Superior temporal gyrus (tissue), 1 donor: ENCODE results near the gene CH25H.
A peak's percentile ranks its signal among the peaks of the same experiment; 100 is the strongest.
"Not testable (repeated sequence)": the region's sequence is repeated elsewhere in the genome, so short reads cannot be mapped to it uniquely, and the experiment has no call there.

Experiments
- DNase-seq: peaks from one replicate; pipeline ENCODE4 v3.0.0-alpha.2; 2016; ENCODE audit errors: extremely low spot score

CH25H gene

DNA sequence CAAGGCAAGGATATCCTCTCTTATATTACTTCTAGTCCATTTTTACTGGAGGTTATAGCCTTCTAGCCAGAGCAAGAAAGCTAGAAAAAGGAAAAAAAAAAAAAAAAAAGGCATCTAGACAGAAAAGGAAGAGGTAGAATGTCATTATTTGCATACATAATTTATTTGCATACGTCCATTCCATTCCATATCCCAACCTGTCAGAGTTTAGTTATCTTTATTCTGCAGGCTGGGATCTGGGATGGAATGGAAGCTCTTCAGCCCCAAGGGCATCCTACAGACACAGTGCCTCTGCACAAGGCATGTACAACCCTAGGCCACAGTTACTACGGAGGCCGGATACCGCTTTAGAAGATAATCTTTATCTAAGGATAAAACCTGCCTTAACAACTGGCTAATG lies 9.6 kb downstream of the CH25H start:
- DNase-seq: no peak

DNA sequence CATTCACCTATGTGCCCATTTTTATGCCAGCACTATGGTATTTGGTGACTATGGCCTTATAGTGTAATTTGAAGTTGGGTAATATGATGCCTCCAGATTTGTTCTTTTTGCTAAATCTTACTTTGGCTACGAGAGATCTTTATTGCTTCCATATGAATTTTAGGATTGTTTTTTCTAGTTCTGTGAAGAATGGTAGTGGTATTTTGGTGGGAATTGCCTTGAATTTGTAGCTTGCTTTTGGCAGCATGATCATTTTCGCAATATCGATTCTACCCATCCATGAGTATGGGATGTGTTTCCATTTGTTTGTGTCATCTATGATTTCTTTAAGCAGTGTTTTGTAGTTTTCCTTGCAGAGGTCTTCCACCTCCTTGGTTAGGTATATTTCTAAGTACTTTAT lies 15.8 kb downstream of the CH25H start:
- not testable (repeated sequence) for DNase-seq

DNA sequence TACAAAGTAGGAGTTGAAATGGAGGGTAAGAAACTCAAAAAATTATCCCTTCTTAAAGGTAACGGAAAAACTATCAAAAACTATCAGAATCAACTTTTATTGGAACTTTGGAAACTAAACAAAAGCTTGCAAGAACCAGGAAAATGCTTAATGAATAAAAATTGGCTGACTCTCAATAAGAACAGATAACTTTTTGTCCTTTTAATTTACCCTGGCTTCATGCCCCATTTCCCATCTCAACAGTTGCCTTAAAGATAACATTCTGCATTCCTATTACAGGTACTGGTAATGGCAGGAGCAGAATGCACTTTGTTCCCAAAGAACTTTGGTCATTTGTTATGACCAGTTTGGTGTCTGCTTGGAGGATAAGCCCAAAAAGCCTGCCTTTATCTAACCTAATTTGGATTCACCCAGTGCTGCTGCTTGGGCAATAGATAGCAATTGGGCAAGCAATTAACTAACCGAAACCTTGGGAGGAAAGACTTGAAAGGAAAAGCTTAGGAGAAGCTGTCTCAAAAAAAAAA lies 17.8 kb downstream of the CH25H start:
- no peak for DNase-seq

DNA sequence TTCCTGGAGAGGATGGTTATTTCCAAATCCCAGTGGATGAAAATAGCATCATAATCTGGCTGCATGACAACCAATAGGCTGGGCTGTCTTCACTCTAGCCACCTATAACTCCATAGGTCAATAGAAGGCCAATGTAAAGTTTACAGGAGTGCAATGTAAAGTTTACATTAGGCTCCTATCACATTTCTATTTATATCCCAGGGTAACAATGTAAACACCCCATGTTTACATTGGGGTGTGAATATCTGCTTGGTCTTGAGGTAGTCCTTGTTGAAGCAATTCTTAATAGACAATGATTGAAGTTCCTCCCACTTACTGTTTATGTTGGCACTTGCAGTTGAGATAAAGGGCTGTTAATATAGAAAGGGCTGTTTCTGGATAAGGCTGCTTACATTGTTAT lies 21.5 kb downstream of the CH25H start:
- DNase-seq: no peak

DNA sequence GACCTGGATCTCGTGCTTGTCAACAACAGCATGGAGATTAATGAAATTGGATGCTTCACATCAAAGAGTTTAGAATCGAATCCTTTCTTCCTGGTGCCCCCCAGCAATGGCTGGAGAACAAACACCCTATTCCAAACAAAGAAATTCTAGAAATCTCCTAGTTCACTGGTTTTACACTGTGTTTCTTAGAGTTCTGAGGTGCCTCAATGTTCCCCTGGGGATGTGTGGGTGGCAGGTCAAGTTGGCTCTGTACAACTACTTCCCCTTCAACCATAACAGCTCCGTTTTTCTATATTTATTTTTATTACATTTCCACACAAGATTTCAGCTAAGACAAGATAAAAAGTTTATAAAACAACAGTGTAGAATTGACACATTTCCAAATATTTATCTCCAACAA lies 22.5 kb downstream of the CH25H start:
- no peak for DNase-seq

DNA sequence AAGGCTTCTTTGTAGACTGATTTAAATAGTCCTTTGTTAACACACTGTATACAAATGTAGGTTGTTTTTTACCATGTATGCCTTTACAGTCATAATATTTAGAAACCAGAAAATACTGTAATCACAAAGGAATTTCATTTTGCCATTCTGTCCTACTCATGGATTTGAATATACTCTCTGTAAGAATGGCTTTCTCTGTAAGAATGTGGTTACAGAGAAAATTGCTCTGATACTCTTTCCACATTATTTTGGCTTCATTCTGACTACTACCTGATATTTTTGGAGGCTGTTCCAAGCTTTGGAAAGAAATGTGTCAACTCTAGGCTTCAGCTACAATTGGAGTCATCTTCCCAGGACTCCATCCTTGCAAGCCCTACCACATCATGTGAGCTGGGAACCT lies 23.5 kb downstream of the CH25H start:
- no peak for DNase-seq

DNA sequence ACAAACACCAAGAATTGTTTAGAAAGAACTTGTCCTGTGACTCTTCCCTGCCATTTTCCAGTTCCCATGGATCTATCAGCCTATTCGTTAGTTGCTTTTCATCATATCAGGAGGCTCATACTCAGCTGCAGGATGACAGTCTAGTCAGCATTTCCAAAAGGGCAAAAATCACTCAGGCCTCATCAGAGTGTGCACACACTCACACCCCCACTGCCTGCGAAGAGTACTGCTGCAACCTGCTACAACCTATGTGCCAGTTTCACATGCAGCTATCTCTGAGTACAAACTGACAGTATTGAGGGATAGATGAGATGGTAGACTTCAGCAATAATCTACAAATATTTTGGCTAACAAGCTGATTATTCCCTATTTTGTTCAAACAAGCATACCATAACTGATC lies 24.2 kb downstream of the CH25H start:
- no peak for DNase-seq

DNA sequence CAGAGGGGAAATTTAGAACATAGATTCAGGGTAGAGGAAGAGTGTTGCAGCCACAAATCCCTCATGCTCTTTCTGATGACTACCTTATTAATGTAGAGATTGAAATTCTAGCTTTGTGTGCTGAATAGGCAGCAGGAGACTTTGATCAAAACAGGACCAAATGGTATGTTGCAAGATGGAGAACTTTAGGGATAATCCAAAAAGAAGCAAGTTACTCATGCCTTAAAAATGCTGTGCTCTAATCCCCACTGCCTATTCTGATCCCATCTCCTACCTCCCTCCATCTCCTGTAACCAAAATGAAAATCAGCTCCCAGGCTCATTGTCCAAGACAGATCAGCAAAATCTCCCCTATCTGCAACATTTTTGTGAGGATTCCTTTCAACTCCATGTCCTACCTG lies 31.3 kb downstream of the CH25H start:
- no peak for DNase-seq

DNA sequence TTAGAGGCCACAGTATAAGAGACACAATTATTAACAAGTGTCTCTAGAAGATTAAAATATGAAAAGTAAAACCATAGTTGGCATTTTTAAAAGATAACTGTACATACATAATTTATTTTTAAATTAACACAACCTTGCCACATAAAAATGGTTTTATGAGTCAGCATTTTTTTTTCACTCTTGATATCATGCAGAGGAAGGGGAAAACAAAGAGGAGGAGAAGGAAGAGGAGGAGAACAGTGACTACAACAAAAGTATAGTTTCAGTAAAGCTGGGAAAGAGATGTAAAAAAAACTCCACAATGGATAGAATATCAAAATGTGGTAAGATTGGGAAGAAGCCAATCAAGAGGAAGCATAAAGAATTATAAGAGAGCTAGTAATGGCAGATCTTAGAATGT lies 34.0 kb downstream of the CH25H start:
- DNase-seq: no peak

DNA sequence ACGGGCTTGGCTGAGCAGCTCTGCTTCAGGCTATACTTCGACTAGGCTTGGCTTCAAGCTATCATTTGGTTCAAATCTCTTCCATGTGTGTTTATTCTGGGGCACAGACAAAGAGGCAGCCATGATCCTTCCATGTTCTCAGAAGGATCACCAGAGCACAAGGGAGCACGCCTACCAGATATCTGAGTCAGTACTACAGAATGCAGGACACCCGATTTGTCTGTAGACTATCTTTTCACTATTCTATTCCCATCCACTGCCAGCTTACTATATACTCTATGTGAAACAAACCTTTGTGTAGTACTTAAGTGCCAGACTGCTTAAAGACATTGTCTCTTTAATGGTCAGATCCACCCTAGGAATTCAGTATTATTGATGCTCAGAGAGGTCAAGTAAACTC lies 35.1 kb downstream of the CH25H start:
- no peak for DNase-seq

DNA sequence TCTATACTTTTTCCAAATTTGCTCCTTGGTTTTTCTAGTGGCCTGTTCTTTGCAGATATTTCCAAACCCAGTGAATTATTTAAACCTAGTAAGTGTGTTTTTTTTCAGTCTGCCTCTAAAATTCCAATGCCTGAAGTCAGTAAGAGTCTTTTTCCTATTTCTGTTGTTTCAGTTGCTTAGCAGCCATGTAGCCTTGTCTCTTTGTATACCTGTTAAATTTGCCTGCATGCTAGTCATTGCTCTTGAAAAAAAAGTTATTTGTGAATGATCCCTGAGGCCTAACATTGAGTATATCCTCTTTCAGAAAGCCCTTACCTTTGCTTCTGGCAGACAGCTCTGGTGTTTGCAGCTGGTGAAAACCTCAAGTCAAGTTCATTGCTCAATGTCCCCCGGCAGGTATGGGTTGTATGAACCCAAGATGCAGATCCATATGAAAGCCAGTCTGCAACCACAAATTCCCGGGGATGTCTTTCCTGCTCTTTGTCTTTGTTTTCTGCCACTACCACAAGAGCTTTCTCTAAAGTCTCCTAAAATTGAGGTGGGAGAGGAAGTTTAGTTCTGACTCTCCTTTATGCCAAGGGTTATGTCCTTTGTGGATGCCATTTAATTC lies 35.7 kb downstream of the CH25H start:
- DNase-seq: no peak

DNA sequence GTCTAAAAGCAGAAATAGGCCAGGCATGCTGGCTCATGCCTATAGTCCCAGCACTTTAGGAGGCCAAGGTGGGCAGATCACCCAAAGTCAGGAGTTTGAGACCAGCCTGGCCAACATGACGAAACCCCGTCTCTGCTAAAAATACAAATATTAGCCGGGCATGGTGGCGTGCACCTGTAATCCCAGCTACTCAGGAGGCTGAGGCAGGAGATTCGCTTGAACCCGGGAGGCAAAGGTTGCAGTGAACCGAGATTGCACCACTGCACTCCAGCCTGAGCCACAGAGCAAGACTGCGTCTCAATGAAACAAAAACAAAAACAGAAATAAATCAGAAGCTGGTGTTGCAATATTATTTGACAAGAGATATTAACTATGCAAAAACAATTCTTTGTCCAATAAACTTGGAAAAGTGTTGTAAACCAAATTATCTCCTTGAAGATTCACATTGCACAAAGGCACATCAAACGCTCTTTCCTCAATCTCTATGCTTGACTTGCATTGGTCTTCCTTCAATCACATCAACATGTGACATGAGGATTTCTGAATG lies 38.7 kb downstream of the CH25H start:
- not testable (repeated sequence) for DNase-seq

DNA sequence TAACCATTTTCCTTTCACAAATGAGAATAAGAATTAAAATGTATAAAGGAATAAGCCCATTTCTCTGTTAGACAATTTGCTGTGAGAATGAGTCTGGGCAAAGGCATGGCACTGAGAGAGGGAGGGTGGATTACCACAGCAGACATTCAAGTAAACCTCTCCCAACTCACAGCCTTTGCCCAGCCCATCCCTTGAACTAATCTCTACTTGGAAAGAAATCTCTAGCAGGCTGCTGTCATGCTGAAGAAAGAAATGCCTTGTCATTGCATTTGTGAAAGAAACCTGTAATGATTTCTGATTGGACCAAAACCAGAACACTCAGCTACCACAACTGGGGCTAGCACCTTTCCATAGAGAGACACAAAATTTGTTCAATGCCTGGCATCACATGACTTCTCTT lies 39.2 kb downstream of the CH25H start:
- DNase-seq: no peak

DNA sequence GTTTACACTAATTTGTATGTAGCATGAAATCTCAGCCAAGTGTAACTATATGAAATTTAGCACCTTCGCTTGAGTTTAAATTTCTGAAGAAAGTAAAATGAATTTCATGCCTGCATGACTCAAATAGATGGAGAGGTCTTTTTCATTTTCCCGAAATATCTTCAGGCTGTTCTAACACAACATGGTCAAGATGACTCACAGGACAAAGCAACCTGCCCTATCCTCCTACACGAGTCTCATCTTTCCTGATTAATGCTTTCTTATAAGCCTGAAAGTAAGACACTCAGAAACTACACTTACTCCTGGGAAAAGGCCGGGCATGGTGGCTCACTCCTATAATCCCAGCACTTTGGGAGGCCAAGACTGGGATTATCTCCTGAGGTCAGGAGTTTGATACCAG lies 41.2 kb downstream of the CH25H start:
- peak; percentile 22 for DNase-seq

DNA sequence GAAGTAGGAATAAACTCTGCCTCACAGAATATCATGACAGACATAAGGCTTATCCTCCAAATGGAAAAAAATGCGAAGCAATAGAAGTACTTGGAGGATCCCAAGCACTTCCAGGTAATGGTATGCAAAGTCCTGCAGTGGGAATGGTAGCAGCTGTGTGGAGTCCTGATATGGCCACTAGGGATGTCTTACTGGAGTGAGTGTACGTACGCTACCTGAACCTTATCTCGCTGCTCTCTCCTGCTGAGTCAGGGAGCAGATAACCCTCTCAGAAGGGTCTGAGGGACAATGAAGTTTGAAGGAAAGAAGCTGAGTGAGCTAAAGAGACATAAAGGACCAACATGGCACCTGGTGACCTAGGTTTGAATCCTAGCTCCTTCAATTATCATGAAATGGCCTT lies 42.2 kb downstream of the CH25H start:
- no peak for DNase-seq

DNA sequence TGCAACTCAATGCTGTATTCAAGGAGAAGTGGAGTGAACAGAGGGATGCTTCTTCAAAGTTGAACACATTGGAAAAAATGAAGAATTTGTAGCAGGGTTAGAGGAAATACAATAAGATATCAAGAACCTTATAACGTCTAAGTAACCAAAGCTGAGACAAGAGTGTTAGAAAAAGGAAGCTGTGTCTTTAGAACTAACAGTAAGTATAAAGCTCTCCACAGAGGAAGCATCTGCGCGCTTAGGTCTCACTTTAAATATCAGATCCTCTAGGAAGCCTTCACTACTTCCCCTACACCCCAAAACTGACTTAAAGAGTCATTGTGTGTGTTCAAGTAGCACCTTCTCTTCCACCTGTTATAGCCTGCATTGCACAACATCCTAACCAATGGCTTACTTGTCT lies 43.0 kb downstream of the CH25H start:
- DNase-seq: peak; percentile 41

DNA sequence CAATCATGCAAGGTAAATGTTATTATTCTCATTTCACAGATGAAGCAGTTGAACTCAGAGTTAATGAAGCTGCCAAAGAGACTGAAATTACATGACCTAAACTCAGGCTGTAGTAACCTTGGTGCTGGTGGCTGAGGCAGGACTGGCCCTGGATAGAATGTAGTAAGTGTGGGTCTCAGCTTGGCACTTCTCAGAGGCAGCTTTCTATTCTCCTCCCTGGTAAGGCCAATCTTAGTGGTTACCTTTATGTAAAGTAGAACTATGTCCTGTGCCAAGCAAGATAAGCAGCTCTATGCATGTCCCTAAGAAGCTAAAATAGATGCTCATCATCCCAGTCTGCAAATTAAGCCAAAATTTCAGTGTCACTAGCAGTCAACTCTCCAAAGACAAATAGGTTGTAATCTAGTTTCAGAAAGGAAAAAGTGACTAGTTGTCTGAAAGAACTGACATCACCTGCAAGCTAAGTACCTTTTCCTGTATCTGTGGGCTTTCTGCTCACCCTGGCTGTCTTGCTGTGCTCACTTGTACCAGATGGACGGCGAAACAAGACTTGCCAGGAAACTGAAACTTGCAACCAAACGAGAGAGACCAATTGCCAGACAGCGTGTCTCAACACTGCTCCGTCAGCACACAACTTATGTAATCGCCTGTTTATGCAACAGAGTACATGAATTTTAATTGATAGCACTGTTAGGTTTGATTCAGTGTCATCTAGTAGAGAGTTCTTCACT lies 43.7 kb downstream of the CH25H start:
- peak; percentile 72 for DNase-seq

DNA sequence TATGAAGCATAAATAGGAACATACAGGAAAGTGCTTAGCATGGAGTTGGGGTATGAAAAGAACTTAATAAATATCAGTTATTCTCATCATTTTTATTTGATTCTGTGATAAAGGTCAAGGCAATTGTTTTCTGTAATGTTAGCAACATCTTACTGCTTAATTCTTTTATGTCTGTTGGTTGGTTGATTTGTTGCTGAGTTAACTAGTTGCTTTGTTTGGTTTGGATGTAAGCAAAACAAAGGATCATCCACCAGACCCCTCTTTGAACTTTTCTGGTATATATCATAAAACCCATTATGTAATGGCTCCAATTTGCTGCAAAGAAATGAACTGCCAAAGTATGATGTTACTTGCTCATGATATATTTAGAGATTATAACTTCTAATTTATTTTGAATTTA lies 44.5 kb downstream of the CH25H start:
- DNase-seq: no peak

DNA sequence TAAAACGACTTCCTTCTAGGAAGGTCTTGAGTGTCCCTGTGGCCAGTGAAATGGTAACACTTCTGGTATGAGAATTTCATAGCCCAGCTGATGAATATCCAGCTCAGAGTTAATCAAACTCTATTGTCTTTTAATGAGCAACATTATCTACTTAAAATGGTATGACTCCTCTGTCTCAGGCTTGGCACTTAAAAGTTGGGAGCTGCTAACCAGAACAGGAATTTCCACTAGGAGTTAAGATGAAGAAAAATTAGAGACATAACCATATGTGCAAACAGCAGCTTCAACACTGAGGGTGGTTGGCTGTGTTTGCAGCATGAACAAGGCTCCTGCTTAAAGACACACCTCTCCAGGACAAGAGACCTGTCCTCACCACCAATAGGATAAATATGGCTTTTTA lies 46.8 kb downstream of the CH25H start:
- no peak for DNase-seq

DNA sequence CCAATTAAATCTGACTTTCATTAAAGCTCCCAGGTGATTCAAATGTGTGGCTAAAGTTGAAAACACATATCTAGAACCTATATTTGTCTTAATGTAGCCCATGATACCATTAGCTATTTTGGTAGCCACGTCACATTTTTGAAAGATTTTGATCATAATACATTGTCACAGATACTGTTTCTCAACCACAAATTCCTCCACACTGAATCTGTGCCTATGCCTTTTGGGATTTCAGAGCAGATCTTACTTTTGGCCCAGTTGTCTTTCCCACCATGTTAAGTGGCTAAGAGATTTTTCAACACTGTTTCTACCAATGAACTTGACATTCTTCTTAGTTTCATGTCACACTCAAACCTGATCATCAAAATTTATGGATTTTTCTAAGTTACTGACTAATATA lies 47.4 kb downstream of the CH25H start:
- DNase-seq: no peak

DNA sequence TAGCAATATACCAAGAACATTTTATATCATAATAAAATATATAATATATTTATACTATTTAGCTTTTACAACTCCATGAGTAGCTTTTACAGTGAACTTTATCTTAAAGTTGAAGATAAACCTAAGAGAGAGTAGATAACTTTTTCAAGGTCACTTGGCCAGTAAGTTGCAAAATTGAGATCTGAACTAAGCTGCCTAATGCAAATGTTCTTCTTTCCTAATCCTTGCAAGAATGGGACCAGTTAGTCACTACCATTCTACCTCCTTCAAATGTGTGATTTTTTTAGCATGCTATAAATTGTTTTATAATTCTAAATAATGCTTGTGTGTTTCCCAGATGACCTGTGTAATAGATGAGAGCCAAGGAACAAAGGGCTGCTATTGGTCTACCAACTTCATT lies 47.8 kb downstream of the CH25H start:
- no peak for DNase-seq

DNA sequence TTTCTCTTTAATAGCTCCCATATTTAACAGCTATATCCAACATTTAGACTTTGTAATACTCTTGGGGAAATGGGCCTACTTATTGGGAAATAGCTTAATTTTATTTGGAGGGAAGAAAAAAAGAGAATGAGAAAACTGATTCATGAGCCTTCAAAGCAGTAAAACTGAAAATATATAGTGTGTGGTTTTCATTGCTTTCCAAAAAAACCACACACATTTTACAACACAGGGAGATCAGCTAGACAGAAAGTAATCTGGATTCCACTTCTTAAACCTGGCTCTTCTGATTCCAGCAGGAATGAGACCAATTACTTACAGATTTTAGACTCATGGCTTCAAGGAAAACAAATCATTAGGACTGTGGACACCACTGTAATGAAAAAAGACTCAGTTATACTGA lies 48.7 kb downstream of the CH25H start:
- DNase-seq: no peak

DNA sequence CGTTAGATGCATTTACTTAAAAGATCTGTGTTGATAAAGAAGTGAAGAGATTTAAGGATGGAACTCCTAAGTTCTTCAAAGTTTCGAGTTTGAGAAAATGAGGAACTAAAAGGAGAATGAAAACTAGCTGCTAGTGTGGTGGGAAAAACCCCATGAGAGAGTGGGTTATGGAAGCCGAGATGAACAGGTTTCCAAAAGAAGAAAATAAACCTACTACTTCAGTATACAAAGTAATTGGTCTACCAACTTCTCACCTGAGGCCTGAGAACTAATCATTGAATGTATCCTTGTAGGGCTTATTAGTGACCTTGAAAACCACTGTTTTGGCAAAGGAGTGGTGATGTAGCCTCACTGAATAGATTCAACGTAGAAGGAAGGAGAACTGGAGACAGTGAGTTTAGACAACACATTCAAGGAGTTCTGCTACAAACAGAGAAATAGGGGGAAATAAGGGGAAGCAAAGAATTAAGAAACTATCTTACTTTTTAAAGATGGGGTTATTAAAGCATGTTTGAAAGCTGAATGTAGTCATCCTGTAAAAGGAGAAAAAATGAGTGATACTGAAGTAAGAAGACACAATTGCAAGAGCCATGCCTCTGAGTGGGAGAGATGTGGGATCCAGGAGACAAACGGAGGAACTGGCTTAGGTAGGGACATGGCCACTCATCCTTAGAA lies 50.8 kb downstream of the CH25H start:
- no peak for DNase-seq
